Psoas muscle (tissue), 7 donors: ENCODE data around the gene CCL15. TPM values are rescaled to one million over a fixed set of nuclear protein-coding genes. Genes with fewer than 3 reads are reported as not detected.

ENCODE experiments used
- polyA plus RNA-seq, 3 donors: library from polyadenylated mRNA; stranded (reverse); fragments of 200-250 nt; gene quantifications; one replicate each; pipeline ENCODE4 v1.2.3, GENCODE V29; 2013
- total RNA-seq, 4 donors: library from RNA; stranded (reverse); fragmentation: NEBNext Ultra II Directional in 2 of 4; extraction: Animal tissue kit (Norgen Biotek cat#: 25700) in 2 of 4; gene quantifications; one replicate each; pipeline versions ENCODE4 v1.2.1 to v1.2.4, GENCODE V29; 2021 to 2023
- donor health status: healthy with polysubstance abuse.
- donor health status: DM: no; HTN: no; CAD: no; lungs with moderate emphysema.
- donor health status: Bipolar disorder and iron deficiency.
- donor health status: healthy.
- donor health status: DM: no; HTN: no; CAD: no.
- donor health status: DM: no; HTN: no; CAD: no.
- donor health status: DM: yes; HTN: yes; CAD: no.

The CCL15 gene
- total and polyA plus RNA-seq, 7 donors, result not detected

Other genes with a start within 250 kb of the CCL15 start
- under 1 TPM in 3 of 4 donors, not detected in 1; 0.09 to 0.27 (median 0.10) TPM for gene GAS2L2, start 248.3 kb downstream of the CCL15 start, total RNA-seq
- gene GAS2L2, start 248.3 kb downstream of the CCL15 start, polyA plus RNA-seq, result under 1 TPM; 0.04 to 0.19 (median 0.15) TPM
- not detected for gene C17orf50, start 240.7 kb downstream of the CCL15 start, total RNA-seq
- gene C17orf50, start 240.7 kb downstream of the CCL15 start, polyA plus RNA-seq, result under 1 TPM in 1 of 3 donors, not detected in 2; 0.08 TPM
- 1 to 10 TPM in 1 of 4 donors, under 1 TPM in 3; 0.61 to 5.5 (median 0.70) TPM for gene MMP28, start 205.9 kb downstream of the CCL15 start, total RNA-seq
- 1 to 10 TPM; 1.7 to 3.7 (median 2.1) TPM for gene MMP28, start 205.9 kb downstream of the CCL15 start, polyA plus RNA-seq
- 100 to 1,000 TPM; 101 to 141 (median 125) TPM for gene TAF15, start 192.1 kb downstream of the CCL15 start, total RNA-seq
- 100 to 1,000 TPM in 1 of 3 donors, 10 to 100 TPM in 2; 51.9 to 105 (median 65.2) TPM for gene TAF15, start 192.1 kb downstream of the CCL15 start, polyA plus RNA-seq
- not detected for gene HEATR9, start 132.7 kb downstream of the CCL15 start, total RNA-seq
- not detected for gene HEATR9, start 132.7 kb downstream of the CCL15 start, polyA plus RNA-seq
- 1 to 10 TPM in 3 of 4 donors, under 1 TPM in 1; 0.77 to 2.6 (median 1.6) TPM for gene CCL5, start 121.2 kb downstream of the CCL15 start, total RNA-seq
- under 1 TPM; 0.38 to 0.42 (median 0.39) TPM for gene CCL5, start 121.2 kb downstream of the CCL15 start, polyA plus RNA-seq
- not detected for gene RDM1, start 70.8 kb downstream of the CCL15 start, total RNA-seq
- gene RDM1, start 70.8 kb downstream of the CCL15 start, polyA plus RNA-seq, result not detected
- gene LYZL6, start 57.8 kb downstream of the CCL15 start, total RNA-seq, result not detected
- gene LYZL6, start 57.8 kb downstream of the CCL15 start, polyA plus RNA-seq, result not detected
- gene CCL16, start 20.1 kb downstream of the CCL15 start, total RNA-seq, result not detected
- under 1 TPM in 1 of 3 donors, not detected in 2; 0.04 TPM for gene CCL16, start 20.1 kb downstream of the CCL15 start, polyA plus RNA-seq
- 10 to 100 TPM in 2 of 4 donors, 1 to 10 TPM in 2; 4.2 to 13.1 (median 9.6) TPM for gene CCL14, start 14.8 kb downstream of the CCL15 start, total RNA-seq
- 10 to 100 TPM; 10.8 to 42.2 (median 19.9) TPM for gene CCL14, start 14.8 kb downstream of the CCL15 start, polyA plus RNA-seq
- not detected for gene CCL23, start 16.4 kb upstream of the CCL15 start, total RNA-seq
- under 1 TPM; 0.18 to 0.47 (median 0.38) TPM for gene CCL23, start 16.4 kb upstream of the CCL15 start, polyA plus RNA-seq
- gene CCL18, start 62.7 kb upstream of the CCL15 start, total RNA-seq, result 10 to 100 TPM in 1 of 4 donors, under 1 TPM in 2, not detected in 1; 0.59 to 11.9 (median 0.77) TPM
- under 1 TPM in 2 of 3 donors, not detected in 1; 0.04 to 0.35 TPM for gene CCL18, start 62.7 kb upstream of the CCL15 start, polyA plus RNA-seq
- gene CCL3, start 88.6 kb upstream of the CCL15 start, total RNA-seq, result 1 to 10 TPM in 1 of 4 donors, under 1 TPM in 2, not detected in 1; 0.25 to 3.6 (median 0.30) TPM
- under 1 TPM; 0.06 to 0.34 (median 0.22) TPM for gene CCL3, start 88.6 kb upstream of the CCL15 start, polyA plus RNA-seq
- 1 to 10 TPM in 1 of 4 donors, under 1 TPM in 3; 0.41 to 2.2 (median 0.56) TPM for gene CCL4, start 102.3 kb upstream of the CCL15 start, total RNA-seq
- gene CCL4, start 102.3 kb upstream of the CCL15 start, polyA plus RNA-seq, result under 1 TPM; 0.13 to 0.40 (median 0.20) TPM
- 1 to 10 TPM; 1.3 to 5.6 (median 3.7) TPM for gene TBC1D3B, start 175.1 kb upstream of the CCL15 start, total RNA-seq
- 1 to 10 TPM; 1.3 to 2.0 (median 1.5) TPM for gene TBC1D3B, start 175.1 kb upstream of the CCL15 start, polyA plus RNA-seq
- under 1 TPM in 1 of 4 donors, not detected in 3; 0.76 TPM for gene CCL3L1, start 195.2 kb upstream of the CCL15 start, total RNA-seq
- not detected for gene CCL3L1, start 195.2 kb upstream of the CCL15 start, polyA plus RNA-seq
- gene CCL4L2, start 209.5 kb upstream of the CCL15 start, total RNA-seq, result not detected
- gene CCL4L2, start 209.5 kb upstream of the CCL15 start, polyA plus RNA-seq, result not detected